A375 (cell line): ENCODE results near the gene HDDC2. TPM values are rescaled to one million over a fixed set of nuclear protein-coding genes. Genes with fewer than 3 reads are reported as not detected.

ENCODE experiments used
- total RNA-seq: library from RNA; depleted of rRNA; stranded (reverse); fragments of >200 nt; shearing (Covaris generic); gene quantifications from 2 replicates; pipeline ENCODE4 v1.2.3, GENCODE V29; 2014; rRNA removed

Gene HDDC2
- 75.1 and 88.6 TPM in 2 replicates for total RNA-seq

DNA sequence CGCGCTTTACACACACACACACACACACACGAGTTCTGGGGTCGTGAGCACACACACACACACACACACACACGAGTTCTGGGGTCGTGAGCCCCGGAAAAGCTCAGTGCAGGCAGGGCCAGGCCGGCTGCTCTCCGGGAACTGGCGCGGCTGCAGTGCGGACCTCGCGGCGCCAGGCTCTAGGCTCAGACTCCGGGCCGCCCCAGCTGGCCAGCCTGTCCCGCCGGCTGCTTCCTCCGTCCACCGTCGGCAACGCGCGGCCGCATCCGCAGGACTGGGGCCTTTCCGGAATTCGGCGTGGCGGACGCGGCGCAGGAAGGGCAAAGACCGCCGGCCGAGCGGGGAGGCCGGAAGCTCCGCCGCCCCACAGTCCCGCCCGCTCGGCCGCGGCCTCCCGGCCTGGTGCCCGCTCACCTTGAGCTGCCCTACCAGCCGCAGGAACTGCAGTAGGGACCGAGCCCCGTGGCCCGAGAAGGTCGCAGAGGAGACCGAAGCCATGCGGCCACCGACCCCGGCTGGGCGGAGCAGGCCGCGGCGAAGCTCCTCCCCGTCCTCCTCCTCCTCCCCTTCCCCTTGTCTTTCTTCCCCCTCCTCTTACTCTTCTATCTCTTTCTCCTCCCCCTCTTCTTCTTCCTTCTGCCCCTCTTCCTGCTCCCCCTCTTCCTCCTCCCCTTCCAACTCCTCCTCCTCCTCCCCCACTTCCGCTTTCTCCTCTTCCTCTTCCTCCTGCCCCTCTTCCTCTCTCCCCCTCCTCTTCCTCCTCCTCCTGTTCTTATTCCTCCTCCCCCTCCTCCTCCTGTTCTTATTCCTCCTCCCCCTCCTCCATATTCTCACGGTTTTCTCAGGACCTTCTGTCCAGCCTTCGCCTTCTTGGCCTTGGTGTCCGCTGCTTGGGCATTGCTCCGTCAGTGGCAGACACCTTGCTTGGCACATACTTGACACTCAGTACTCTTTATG lies at the start of gene HDDC2:
HDDC2 (minus strand) TSS at position 533 of the 957 bp plus-strand sequence; CDS start at position 498, 35 bp downstream.

Other genes with a start within 250 kb of the HDDC2 start
- 44.5 and 50.9 TPM in 2 replicates for gene TPD52L1, start 148.2 kb downstream of the HDDC2 start, total RNA-seq